GM23338 (cell line): Measurements from ENCODE around the gene BMPER. TPM values are rescaled to one million over a fixed set of nuclear protein-coding genes. Genes with fewer than 3 reads are reported as not detected.

ENCODE experiments used
- ATAC-seq: fragments of 200-7000 bp; cut with Tn5 transposase; 3 replicates; pipeline ENCODE4 v1.9.1; 2020
- DNase-seq: peaks from one replicate; pipeline ENCODE4 v3.0.0-alpha.2; 2015; ENCODE audit warnings: low spot score
- H2AFZ ChIP-seq: fragments of 200-600 bp; sonication (generic); 2 replicates; pipeline ENCODE4 v1.8.0; 2016; ENCODE audit warnings: antibody characterized with exemption, mild to moderate bottlenecking, moderate library complexity
- H3F3A ChIP-seq: fragments of 200-600 bp; sonication (generic); replicated peaks from 2 replicates; pipeline ENCODE4 v1.8.0; 2017; ENCODE audit warnings: antibody characterized with exemption, mixed run types, low read depth
- H3K27ac ChIP-seq: fragments of 200-600 bp; sonication (generic); 2 replicates; pipeline ENCODE4 v1.6.1; 2016; ENCODE audit warnings: low read depth
- H3K27me3 ChIP-seq: fragments of 200-600 bp; sonication (generic); 2 replicates; pipeline ENCODE4 v1.8.0; 2016; ENCODE audit warnings: mild to moderate bottlenecking, mixed run types, moderate library complexity; ENCODE audit not compliant: insufficient read depth
- H3K36me3 ChIP-seq: fragments of 200-600 bp; sonication (generic); 2 replicates; pipeline ENCODE4 v1.8.0; 2016; ENCODE audit warnings: mild to moderate bottlenecking; ENCODE audit not compliant: insufficient read depth
- H3K4me1 ChIP-seq: fragments of 200-600 bp; sonication (generic); 2 replicates; pipeline ENCODE4 v1.8.0; 2016; ENCODE audit warnings: mild to moderate bottlenecking, moderate library complexity; ENCODE audit not compliant: insufficient read depth
- H3K4me2 ChIP-seq: fragments of 200-600 bp; sonication (generic); 2 replicates; pipeline ENCODE4 v1.7.1; 2017; ENCODE audit warnings: mixed run types
- H3K4me3 ChIP-seq: fragments of 200-600 bp; sonication (generic); 2 replicates; pipeline ENCODE4 v1.6.1; 2016; ENCODE audit warnings: mixed run types
- H3K79me2 ChIP-seq: fragments of 200-600 bp; sonication (generic); replicated peaks from 2 replicates; pipeline ENCODE4 v1.8.0; 2017; ENCODE audit warnings: mild to moderate bottlenecking; ENCODE audit not compliant: insufficient read depth
- H3K9me2 ChIP-seq: fragments of 200-600 bp; sonication (generic); 2 replicates; pipeline ENCODE4 v1.8.0; 2017; ENCODE audit not compliant: insufficient read depth
- H4K20me1 ChIP-seq: fragments of 200-600 bp; sonication (generic); replicated peaks from 2 replicates; pipeline ENCODE4 v1.8.0; 2017; ENCODE audit warnings: mild to moderate bottlenecking; ENCODE audit not compliant: insufficient read depth
- H3K27ac Mint-ChIP-seq: 2 replicates; pipeline ENCODE4 v1.8.0; 2020; ENCODE audit warnings: inconsistent platforms, mild to moderate bottlenecking, moderate library complexity, mixed read lengths
- H3K27me3 Mint-ChIP-seq: 3 replicates; pipeline ENCODE4 v1.8.0; 2022; ENCODE audit warnings: low read depth, mild to moderate bottlenecking, moderate library complexity, mixed read lengths, inconsistent platforms; ENCODE audit not compliant: insufficient read depth, poor library complexity
- H3K36me3 Mint-ChIP-seq: 3 replicates; pipeline ENCODE4 v1.8.0; 2021; ENCODE audit warnings: low read depth, mild to moderate bottlenecking, inconsistent platforms, moderate library complexity, mixed read lengths
- H3K4me1 Mint-ChIP-seq: 3 replicates; pipeline ENCODE4 v1.8.0; 2020; ENCODE audit warnings: mild to moderate bottlenecking, inconsistent platforms, mixed read lengths
- H3K4me3 Mint-ChIP-seq: 3 replicates; pipeline ENCODE4 v1.8.0; 2021; ENCODE audit warnings: moderate library complexity, mild to moderate bottlenecking, inconsistent platforms, mixed read lengths
- H3K9me3 Mint-ChIP-seq: 3 replicates; pipeline ENCODE4 v1.8.0; 2020; ENCODE audit warnings: moderate library complexity, mild to moderate bottlenecking, inconsistent platforms, mixed read lengths
- CREB1 ChIP-seq: fragments of 250-450 bp; sonication (Bioruptor Pico); IDR thresholded peaks from 2 replicates; pipeline ENCODE4 v1.5.0; 2020; ENCODE audit warnings: low read depth, mild to moderate bottlenecking, moderate library complexity
- EZH2 ChIP-seq: fragments of 200-600 bp; sonication (generic); IDR thresholded peaks from one replicate; pipeline ENCODE4 v1.8.0; 2017; ENCODE audit warnings: antibody characterized with exemption, mild to moderate bottlenecking, low read depth; ENCODE audit not compliant: unreplicated experiment
- JUNB ChIP-seq: IDR thresholded peaks from one replicate; pipeline ENCODE4 v1.6.1; 2016; ENCODE audit warnings: antibody characterized with exemption; ENCODE audit not compliant: unreplicated experiment
- NANOG ChIP-seq: IDR thresholded peaks from 2 replicates; pipeline ENCODE4 v1.6.1; 2016; ENCODE audit warnings: antibody characterized with exemption, borderline replicate concordance
- POLR2AphosphoS5 ChIP-seq: IDR thresholded peaks from 2 replicates; pipeline ENCODE4 v1.6.1; 2016; ENCODE audit warnings: antibody characterized with exemption, low read depth
- STAT1 ChIP-seq: IDR thresholded peaks from one replicate; pipeline ENCODE4 v1.6.1; 2016; ENCODE audit warnings: antibody characterized with exemption; ENCODE audit not compliant: unreplicated experiment
- polyA plus RNA-seq: library from polyadenylated mRNA; unstranded; fragments of >200 nt; fragmentation: Nextera tagmentation; extraction: Ambion mirVana; gene quantifications from 2 replicates; pipeline ENCODE4 v1.2.1, GENCODE V29; 2016
- total RNA-seq: library from RNA; depleted of rRNA; stranded (reverse); fragments of >200 nt; shearing (Covaris generic); gene quantifications from 2 replicates; pipeline ENCODE4 v1.2.3, GENCODE V29; 2014
- TF ChIP-seq, protein P1 (sequence below), 2 experiments: fragments of 200-600 bp in 1 of 2; sonication (generic) in 1 of 2; conservative IDR thresholded peaks; 2 replicates each; pipeline versions ENCODE4 v1.5.1 to v1.6.1; 2016 to 2017; ENCODE audit warnings: antibody characterized with exemption in 2 of 2, low read depth in 2 of 2, mild to moderate bottlenecking in 2 of 2, moderate library complexity in 1 of 2
- TF ChIP-seq, protein P2 (sequence below): IDR thresholded peaks from 2 replicates; pipeline ENCODE4 v1.6.1; 2016; ENCODE audit warnings: antibody characterized with exemption

BMPER gene
- total and polyA plus RNA-seq, 2 experiments from 2014 or later: 0.53 to 1.4 TPM

DNA sequence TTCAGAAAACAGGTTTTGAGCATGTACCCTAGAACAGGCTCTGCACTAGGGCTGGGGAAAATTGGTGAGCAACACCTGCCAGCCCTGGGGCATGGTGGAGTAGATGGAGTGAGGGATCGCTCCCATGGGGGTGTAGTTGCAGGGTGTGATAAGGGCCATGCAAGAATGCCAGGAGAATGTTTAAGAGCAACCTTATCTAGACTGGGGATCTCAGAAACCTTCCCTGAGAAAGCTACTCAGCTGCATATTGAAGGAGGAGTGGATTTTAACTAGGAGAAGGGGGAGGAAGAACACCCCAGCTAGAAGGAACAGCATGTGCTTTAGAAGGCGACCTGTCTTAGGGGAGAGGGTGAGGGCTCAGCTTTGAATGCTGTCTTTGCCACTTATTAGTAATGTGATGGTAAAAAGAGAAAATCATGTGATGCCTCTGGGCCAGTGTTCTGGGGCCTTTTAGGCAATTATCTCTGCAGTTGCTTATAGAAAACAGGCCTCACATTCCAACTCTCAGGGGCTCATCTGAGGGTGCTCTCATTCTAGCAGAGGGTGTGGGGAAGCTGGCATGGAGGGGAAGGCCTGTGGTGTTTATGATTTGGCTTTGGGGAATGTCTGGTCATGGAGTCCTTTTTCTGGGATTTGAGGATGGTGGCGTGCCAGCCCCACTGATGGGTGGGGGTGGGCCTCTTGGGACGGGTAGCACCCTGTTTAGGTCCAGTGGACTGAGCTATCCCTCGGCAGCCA is 225.4 kb downstream of the BMPER start (continued):
- TF ChIP-seq, protein P1, sequence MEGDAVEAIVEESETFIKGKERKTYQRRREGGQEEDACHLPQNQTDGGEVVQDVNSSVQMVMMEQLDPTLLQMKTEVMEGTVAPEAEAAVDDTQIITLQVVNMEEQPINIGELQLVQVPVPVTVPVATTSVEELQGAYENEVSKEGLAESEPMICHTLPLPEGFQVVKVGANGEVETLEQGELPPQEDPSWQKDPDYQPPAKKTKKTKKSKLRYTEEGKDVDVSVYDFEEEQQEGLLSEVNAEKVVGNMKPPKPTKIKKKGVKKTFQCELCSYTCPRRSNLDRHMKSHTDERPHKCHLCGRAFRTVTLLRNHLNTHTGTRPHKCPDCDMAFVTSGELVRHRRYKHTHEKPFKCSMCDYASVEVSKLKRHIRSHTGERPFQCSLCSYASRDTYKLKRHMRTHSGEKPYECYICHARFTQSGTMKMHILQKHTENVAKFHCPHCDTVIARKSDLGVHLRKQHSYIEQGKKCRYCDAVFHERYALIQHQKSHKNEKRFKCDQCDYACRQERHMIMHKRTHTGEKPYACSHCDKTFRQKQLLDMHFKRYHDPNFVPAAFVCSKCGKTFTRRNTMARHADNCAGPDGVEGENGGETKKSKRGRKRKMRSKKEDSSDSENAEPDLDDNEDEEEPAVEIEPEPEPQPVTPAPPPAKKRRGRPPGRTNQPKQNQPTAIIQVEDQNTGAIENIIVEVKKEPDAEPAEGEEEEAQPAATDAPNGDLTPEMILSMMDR (conservative IDR thresholded peaks at IDR 0.05; ENCODE audit: low read depth in 2 of 2): no peak
- TF ChIP-seq STAT1: no peak

DNA sequence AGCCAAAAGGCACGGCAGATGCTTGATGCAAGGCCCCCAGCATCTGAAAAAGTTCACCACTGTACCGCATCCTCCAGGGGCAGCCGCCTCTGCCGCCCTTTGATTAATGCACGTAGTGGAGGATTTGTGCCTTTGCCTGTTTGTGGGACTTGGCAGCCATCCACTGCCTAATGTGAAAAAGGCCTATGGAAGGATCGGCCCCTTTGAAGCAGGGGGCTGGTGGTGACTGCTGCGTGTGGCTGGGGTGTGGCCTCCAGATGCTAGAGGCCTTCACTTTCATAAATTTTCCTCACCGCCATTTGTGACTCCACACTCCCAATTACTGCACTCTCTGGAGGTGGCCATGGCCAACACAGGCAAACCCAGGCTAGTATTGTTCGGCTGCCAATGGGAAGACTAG is 226.0 kb downstream of the BMPER start:
- H3K9me3 Mint-ChIP-seq: no peaks in the 10 kb centered on the region; the same call in 2 of the 3 replicates
- peaks cover 3% of the 10 kb centered on the region; the same call in 2 of the 3 replicates for H3K4me1 Mint-ChIP-seq
- H3K36me3 Mint-ChIP-seq: no peaks in the 10 kb centered on the region
- TF ChIP-seq EZH2 (no peak), CREB1 (CRISPR knock-in tag) (no peak), POLR2AphosphoS5 (no peak)
- no peak for ATAC-seq
- Histone ChIP-seq H3K9me2 (no peaks in the 10 kb centered on the region), H3K27ac (no peak overlapping the region), H3F3A (no peaks in the 10 kb centered on the region), H3K4me1 (no peaks in the 10 kb centered on the region), H4K20me1 (no peaks in the 10 kb centered on the region), H3K4me3 (no peak overlapping the region), H3K36me3 (no peaks in the 10 kb centered on the region), H3K4me2 (no peak overlapping the region), H3K27me3 (no peaks in the 10 kb centered on the region), H3K79me2 (no peaks in the 10 kb centered on the region), H2AFZ (no peak overlapping the region)
- H3K4me3 Mint-ChIP-seq: no peak overlapping the region
- peaks cover 2% of the 10 kb centered on the region for H3K27me3 Mint-ChIP-seq
- H3K27ac Mint-ChIP-seq: no peak overlapping the region
- DNase-seq: no peak

DNA sequence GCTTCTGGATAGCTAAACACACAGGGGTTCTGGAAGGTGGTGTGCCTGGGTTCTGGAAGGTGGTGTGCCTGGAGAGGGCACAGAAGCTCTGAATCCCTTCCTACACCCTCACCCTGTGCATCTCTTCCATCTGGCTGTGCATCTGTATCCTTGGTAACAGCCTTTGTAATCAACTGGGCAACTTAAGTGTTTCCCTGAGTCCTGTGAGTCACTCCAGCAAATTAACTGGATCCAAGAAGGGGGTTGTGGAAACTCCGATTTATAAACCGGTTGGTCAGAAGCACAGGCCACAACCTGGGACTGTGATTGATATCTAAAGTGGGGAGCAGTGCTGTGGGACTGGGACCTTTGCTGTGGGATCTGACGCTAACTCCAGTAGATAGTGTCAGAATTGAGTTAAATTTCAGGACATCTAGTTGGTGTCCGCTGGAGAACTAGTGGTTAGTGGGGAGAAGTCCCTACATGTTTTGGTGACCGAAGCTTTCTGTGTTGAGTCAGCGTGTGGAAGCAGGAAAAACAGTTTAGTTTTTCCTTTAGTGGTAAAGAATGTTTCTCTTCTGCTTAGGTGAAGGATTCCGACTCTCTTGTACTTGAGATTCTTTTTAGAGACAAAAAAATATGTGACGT is 228.1 kb downstream of the BMPER start:
- H3K4me1 Mint-ChIP-seq: peaks cover 8% of the 10 kb centered on the region; the same call in 2 of the 3 replicates
- no peaks in the 10 kb centered on the region for H3F3A ChIP-seq
- H3K79me2 ChIP-seq: no peaks in the 10 kb centered on the region
- no peak overlapping the region for H3K4me2 ChIP-seq
- H4K20me1 ChIP-seq: no peaks in the 10 kb centered on the region
- H3K4me1 ChIP-seq: 0 out of 2 replicates have a peak, but pooled peaks cover 3% of the 10 kb centered on the region
- no peaks in the 10 kb centered on the region for H3K9me3 Mint-ChIP-seq
- no peaks in the 10 kb centered on the region for H3K27me3 ChIP-seq
- ATAC-seq (no peak), DNase-seq (no peak)
- H3K9me2 ChIP-seq: no peaks in the 10 kb centered on the region
- no peak overlapping the region for H3K27ac ChIP-seq
- no peak overlapping the region for H2AFZ ChIP-seq
- H3K27ac Mint-ChIP-seq: no peak overlapping the region
- peaks cover 3% of the 10 kb centered on the region for H3K27me3 Mint-ChIP-seq
- H3K36me3 ChIP-seq: no peaks in the 10 kb centered on the region
- no peaks in the 10 kb centered on the region for H3K36me3 Mint-ChIP-seq
- no peak overlapping the region for H3K4me3 Mint-ChIP-seq
- H3K4me3 ChIP-seq: no peak overlapping the region
- TF ChIP-seq, protein P1 (conservative IDR thresholded peaks at IDR 0.05; ENCODE audit: low read depth in 2 of 2): no peak
- TF ChIP-seq, protein P2, sequence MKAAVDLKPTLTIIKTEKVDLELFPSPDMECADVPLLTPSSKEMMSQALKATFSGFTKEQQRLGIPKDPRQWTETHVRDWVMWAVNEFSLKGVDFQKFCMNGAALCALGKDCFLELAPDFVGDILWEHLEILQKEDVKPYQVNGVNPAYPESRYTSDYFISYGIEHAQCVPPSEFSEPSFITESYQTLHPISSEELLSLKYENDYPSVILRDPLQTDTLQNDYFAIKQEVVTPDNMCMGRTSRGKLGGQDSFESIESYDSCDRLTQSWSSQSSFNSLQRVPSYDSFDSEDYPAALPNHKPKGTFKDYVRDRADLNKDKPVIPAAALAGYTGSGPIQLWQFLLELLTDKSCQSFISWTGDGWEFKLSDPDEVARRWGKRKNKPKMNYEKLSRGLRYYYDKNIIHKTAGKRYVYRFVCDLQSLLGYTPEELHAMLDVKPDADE: no peak
- no peak for TF ChIP-seq EZH2
- TF ChIP-seq JUNB: no peak
- no peak for TF ChIP-seq NANOG
